Gastrocnemius medialis (tissue), 4 donors: ENCODE measurements around the gene AANAT.

Source experiments
- CTCF ChIP-seq, 5 experiments: fragments of 450-650 bp in 3 of 5; fragments of 200-600 bp in 2 of 5; sonication (generic) in 2 of 5; IDR thresholded peaks in 4 of 5; conservative IDR thresholded peaks in 1 of 5; 1 replicate in 4 of 5; 2 replicates in 1 of 5; pipeline ENCODE4 v1.5.1; 2016 to 2019; ENCODE audit warnings: antibody characterized with exemption in 5 of 5, mild to moderate bottlenecking in 3 of 5, moderate library complexity in 3 of 5
- POLR2A ChIP-seq, 2 donors: fragments of 450-650 bp; IDR thresholded peaks; one replicate each; pipeline ENCODE4 v1.6.1; 2017; ENCODE audit warnings: antibody characterized with exemption in 2 of 2, mild to moderate bottlenecking in 2 of 2, moderate library complexity in 2 of 2

DNA sequence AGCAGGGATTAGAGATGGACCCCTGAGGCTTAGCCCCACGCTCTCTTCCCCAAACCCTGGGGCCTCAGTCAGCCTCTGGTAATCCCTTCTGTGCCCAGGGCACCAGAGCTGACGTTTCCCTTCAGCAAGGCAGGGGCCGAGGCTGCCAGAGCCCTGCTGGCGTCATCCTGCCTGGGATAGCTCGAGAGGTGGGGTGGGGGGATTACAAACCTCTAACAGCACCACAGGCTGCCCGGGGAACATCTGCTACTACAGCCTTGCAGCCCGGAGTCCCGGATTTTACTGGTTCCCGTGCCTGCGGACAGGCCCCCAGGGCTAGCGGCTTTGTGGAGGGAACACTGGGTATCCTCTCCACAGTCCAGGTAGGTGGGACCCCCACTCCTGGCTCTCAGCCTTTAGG is at the start of gene AANAT:
- TF ChIP-seq CTCF (IDR thresholded peaks at IDR 0.05 in 4 of 5, conservative IDR thresholded peaks at IDR 0.05 in 1 of 5), result no peak
- TF ChIP-seq POLR2A (IDR thresholded peaks at IDR 0.05), result no peak
